ENCODE measurements around the gene ANXA4.

DNA sequence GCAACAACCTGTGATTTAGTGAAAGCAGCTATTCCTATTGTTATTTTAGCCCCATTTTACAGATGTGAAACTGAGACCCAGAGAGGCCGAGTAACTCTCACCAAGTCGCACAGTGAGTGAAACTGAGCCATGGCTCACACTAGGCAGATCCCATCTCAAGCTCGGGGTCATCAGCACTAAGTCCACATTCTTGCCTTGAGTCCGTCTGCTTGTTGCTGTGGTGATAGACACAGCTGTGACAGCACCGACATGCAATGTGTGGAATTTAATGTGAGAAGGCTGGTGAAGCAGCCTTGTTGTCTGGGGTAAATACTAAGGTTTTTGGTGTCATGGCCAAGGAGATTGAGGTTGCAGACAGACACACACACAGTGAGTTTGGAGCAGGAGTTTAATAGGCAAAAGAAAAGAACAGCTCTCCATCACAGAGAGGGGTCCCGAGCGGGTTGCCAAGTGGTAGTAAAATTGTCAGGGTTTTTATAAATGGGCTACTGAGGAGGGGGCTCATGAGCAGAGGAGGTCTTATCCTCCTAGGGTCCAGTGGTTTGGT lies 47.3 kb downstream of the ANXA4 start:
- TF ChIP-seq GABPA (IDR thresholded peaks at IDR 0.05; ENCODE audit: low read depth, low read length) = no peak
- TF ChIP-seq GABPA (CRISPR knock-in tag; IDR thresholded peaks at IDR 0.05; ENCODE audit: low read depth) = no peak
- no peak for TF ChIP-seq ZNF292 (CRISPR knock-in tag; IDR thresholded peaks at IDR 0.05; ENCODE audit: borderline replicate concordance, low read depth)
- no peak for TF ChIP-seq SMAD1 (CRISPR knock-in tag; IDR thresholded peaks at IDR 0.05; ENCODE audit: borderline replicate concordance, low read depth)
- TF ChIP-seq CREB1 (IDR thresholded peaks at IDR 0.05) = no peak
- no peak for TF ChIP-seq CREB1 (CRISPR knock-in tag; IDR thresholded peaks at IDR 0.05)
- TF ChIP-seq, protein P1, sequence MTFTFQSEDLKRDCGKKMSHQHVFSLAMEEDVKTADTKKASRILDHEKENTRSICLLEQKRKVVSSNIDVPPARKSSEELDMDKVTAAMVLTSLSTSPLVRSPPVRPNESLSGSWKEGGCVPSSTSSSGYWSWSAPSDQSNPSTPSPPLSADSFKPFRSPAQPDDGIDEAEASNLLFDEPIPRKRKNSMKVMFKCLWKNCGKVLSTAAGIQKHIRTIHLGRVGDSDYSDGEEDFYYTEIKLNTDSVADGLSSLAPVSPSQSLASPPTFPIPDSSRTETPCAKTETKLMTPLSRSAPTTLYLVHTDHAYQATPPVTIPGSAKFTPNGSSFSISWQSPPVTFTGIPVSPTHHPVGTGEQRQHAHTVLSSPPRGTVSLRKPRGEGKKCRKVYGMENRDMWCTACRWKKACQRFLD (CRISPR knock-in tag; IDR thresholded peaks at IDR 0.05; ENCODE audit: borderline replicate concordance) = no peak
- TF ChIP-seq ZNF3 (CRISPR knock-in tag; IDR thresholded peaks at IDR 0.05) = no peak
- TF ChIP-seq POLR2AphosphoS5 (IDR thresholded peaks at IDR 0.05; ENCODE audit: low read depth, low read length) = no peak
- TF ChIP-seq, protein P2, sequence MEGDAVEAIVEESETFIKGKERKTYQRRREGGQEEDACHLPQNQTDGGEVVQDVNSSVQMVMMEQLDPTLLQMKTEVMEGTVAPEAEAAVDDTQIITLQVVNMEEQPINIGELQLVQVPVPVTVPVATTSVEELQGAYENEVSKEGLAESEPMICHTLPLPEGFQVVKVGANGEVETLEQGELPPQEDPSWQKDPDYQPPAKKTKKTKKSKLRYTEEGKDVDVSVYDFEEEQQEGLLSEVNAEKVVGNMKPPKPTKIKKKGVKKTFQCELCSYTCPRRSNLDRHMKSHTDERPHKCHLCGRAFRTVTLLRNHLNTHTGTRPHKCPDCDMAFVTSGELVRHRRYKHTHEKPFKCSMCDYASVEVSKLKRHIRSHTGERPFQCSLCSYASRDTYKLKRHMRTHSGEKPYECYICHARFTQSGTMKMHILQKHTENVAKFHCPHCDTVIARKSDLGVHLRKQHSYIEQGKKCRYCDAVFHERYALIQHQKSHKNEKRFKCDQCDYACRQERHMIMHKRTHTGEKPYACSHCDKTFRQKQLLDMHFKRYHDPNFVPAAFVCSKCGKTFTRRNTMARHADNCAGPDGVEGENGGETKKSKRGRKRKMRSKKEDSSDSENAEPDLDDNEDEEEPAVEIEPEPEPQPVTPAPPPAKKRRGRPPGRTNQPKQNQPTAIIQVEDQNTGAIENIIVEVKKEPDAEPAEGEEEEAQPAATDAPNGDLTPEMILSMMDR (CRISPR knock-in tag; IDR thresholded peaks at IDR 0.05) = no peak
- no peak for TF ChIP-seq NCOA5 (CRISPR knock-in tag; IDR thresholded peaks at IDR 0.05)
- no peak for TF ChIP-seq ZNF549 (CRISPR knock-in tag; IDR thresholded peaks at IDR 0.05)
- TF ChIP-seq CEBPB (IDR thresholded peaks at IDR 0.05; ENCODE audit: borderline replicate concordance, low read depth, low read length) = no peak

Measured in HepG2 (cell line).